Muscle layer of duodenum (tissue), 2 donors: ENCODE results near the gene STAMBPL1.

Source experiments
- H3K27ac ChIP-seq: one replicate; pipeline ENCODE4 v1.7.0; 2013; ENCODE audit warnings: mild to moderate bottlenecking, low read length
- H3K27me3 ChIP-seq: one replicate; pipeline ENCODE4 v1.7.0; 2013; ENCODE audit warnings: low read depth, mild to moderate bottlenecking, control low read depth, low read length
- H3K36me3 ChIP-seq, 2 donors: one replicate each; pipeline ENCODE4 v1.7.0; 2013; ENCODE audit warnings: low read length in 2 of 2, control low read depth in 1 of 2, mild to moderate bottlenecking in 1 of 2; ENCODE audit not compliant: insufficient read depth in 2 of 2, control insufficient read depth in 1 of 2
- H3K4me1 ChIP-seq, 2 donors: one replicate each; pipeline ENCODE4 v1.7.0; 2013; ENCODE audit warnings: low read length in 2 of 2, mild to moderate bottlenecking in 2 of 2, control low read depth in 1 of 2, moderate library complexity in 1 of 2; ENCODE audit not compliant: insufficient read depth in 2 of 2, control insufficient read depth in 1 of 2
- H3K4me3 ChIP-seq, 2 donors: one replicate each; pipeline ENCODE4 v1.7.0; 2013; ENCODE audit warnings: low read length in 2 of 2, low read depth in 1 of 2, mild to moderate bottlenecking in 1 of 2
- H3K9me3 ChIP-seq, 2 donors: one replicate each; pipeline ENCODE4 v1.7.0; 2013; ENCODE audit warnings: low read length in 2 of 2, control low read depth in 1 of 2, mild to moderate bottlenecking in 1 of 2; ENCODE audit not compliant: control insufficient read depth in 1 of 2
- donor health status: healthy.

Gene STAMBPL1

DNA sequence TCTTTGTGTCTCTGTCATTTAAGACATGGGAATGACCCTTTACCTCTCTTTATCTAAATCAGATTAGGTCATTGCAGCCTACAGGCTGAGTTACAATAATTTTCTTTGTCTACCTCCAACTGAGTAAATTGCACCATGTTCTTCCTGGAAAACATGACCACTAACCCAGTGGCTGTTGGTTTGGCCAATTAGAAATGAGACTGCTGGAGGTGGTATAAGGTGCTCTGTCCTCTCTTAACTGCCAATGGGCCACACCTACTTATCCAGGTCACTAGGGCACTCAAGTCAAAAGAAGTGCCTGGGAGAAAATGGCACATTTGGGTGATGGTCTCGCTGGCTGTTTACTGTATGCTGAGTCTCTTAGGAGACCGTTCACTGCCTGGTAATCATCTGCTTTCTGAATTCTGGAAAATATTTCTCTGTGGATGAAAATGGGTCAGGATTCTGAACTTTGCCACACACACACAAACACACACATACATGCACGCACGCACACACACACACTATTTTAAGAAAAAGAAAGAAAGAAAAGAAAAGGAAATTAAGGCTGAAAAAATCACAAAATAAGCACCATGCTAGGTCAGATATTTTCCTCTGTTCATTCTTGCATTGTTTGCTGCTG lies 16.4 kb downstream of the STAMBPL1 start:
- H3K4me1 ChIP-seq = peaks cover 18 to 35% of the 10 kb centered on the region in 2 donors
- H3K27ac ChIP-seq = peak overlapping the region; percentile 94
- H3K9me3 ChIP-seq = no peaks in the 10 kb centered on the region
- no peaks in the 10 kb centered on the region for H3K36me3 ChIP-seq
- H3K4me3 ChIP-seq = peak overlapping the region in 1 of 2 donors; percentile 18
- H3K27me3 ChIP-seq = no peaks in the 10 kb centered on the region

DNA sequence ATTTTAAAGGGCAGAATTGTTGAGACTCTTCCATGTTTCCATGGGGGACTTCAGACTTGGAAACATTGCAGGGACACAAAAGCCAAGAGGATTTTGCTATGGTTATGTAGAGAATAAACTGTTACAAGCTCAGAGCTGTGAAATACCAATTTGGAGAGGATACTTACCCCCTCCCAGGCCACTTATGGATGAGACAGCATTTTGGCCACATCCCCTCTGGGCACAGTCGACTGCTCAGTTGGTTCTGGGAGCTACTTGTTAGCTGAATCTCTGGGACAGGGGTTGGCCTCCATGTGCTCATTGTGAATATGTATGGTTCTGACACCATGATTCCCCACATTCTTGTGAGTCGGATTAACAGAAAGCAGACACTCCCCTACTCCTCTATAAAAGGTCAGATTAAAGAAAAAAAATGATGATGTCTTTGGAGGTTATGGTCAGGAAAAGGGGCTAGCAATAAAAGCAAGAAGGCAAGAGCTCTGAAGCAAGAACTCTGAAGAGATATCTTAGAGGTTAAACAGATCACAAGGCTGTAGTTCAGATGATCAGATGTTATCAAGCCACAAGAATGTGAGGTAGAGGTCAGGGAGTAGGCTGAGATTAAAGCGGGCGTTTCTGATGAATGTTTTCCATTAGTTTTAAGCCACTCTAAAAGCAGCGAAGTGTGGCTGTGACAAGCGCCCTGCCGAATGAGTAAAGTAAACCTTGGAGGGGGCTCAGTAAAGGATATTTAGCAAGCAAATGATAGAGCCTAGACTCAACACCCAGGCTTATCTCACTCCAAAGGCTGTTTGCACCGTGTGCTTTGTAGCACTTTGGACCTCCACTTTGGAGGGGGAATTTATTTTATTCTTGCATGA lies 17.2 kb downstream of the STAMBPL1 start:
- peak overlapping the region in 1 of 2 donors; percentile 18 for H3K4me3 ChIP-seq
- H3K36me3 ChIP-seq = no peaks in the 10 kb centered on the region
- peak overlapping the region; percentile 94 for H3K27ac ChIP-seq
- H3K27me3 ChIP-seq = no peaks in the 10 kb centered on the region
- no peaks in the 10 kb centered on the region for H3K9me3 ChIP-seq
- H3K4me1 ChIP-seq = peaks cover 18 to 35% of the 10 kb centered on the region in 2 donors

- no peaks in the 10 kb centered on the region for H3K36me3 ChIP-seq
- H3K4me1 ChIP-seq = peaks cover 18 to 34% of the 10 kb centered on the region in 2 donors
- peak overlapping the region; percentile 26 for H3K27ac ChIP-seq
- no peak overlapping the region for H3K4me3 ChIP-seq
- no peaks in the 10 kb centered on the region for H3K9me3 ChIP-seq
- H3K27me3 ChIP-seq = no peaks in the 10 kb centered on the region
These were observed 18.7 kb downstream of the STAMBPL1 start for GRCh38 chr10:88898727-88899126.

- Histone ChIP-seq H3K4me3 (no peak overlapping the region), H3K27me3 (no peaks in the 10 kb centered on the region), H3K4me1 (peaks cover 11 to 27% of the 10 kb centered on the region in 2 donors), H3K36me3 (no peaks in the 10 kb centered on the region), H3K27ac (peak overlapping the region; percentile 19), H3K9me3 (no peaks in the 10 kb centered on the region)
These were observed 19.8 kb downstream of the STAMBPL1 start for GRCh38 chr10:88899886-88900285.

DNA sequence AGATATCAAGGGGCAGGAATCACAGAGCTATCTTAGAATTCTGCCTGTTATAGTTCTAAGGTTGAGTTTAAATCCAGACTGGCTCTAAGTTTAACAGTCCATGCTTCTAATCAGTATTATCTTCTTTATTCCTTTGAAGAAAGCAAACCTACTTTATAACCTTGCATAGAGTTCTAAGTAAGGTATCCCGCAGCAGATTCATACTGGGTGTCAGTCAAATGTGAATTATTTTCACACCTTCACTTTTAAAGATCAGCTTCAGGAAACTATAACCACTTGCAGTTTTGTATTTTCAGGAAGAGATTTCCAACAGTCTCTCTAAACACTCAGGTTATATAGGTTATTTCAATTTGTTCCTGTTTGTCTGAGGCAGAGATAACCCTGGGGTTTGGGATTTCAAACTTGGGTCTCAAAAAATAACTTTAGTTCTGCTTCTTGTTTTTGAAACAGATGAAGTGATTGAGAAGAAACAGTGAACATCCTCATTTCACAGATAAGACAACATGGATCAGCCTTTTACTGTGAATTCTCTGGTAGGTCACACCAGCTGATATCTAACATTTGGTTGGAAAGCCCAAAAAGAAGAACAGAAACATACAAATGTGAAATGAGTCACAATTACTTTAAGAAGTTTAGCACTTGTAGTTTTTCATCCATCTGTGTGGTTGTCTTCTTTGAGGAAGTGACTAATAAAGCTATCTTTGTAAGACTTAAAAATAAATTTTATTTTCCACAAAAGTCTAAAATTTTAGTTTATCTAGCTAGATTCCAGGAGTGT lies 21.4 kb downstream of the STAMBPL1 start:
- peaks cover 11 to 18% of the 10 kb centered on the region in 2 donors for H3K4me1 ChIP-seq
- H3K27ac ChIP-seq = peak overlapping the region; percentile 32

DNA sequence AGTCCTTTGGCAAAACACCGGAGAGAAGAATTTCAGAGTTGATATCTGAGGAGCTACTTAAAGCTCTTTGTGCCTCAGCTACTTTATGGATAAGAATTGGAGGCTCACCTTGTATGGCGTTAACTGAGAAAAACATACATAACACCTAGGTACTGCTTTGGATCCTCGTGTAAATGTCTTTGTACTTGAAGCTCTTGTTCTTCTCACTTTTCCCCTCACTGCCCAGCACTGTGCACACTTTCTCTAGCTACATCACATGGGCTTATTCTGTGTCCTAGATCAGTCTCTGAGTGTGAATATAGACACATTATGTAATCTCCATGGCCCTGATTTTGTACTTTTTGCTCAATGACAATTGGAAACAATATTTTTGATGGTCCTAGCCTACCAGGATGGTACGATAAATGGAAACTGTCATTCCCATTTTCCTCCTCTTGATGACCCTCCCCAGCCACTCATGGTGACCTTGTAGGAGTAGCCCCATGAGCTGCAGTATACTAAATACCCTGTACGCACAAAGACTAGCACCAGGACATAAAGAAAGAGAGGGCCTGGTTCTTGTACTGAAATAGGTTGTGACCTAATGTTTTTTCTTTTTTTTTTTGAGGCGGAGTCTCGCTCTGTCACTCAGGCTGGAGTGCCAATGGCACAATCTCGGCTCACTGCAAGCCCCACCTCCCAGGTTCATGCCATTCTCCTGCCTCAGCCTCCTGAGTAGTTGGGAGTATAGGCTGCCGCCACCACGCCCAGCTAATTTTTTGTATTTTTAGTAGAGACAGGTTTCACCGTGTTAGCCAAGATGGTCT lies 22.1 kb downstream of the STAMBPL1 start:
- H3K36me3 ChIP-seq = peaks cover 5 to 8% of the 10 kb centered on the region in 2 donors
- H3K4me3 ChIP-seq = no peak overlapping the region
- H3K4me1 ChIP-seq = peaks cover 5 to 13% of the 10 kb centered on the region in 2 donors
- peak overlapping the region; percentile 26 for H3K27ac ChIP-seq
- no peaks in the 10 kb centered on the region for H3K27me3 ChIP-seq
- H3K9me3 ChIP-seq = no peaks in the 10 kb centered on the region

More for the DNA sequence above, 21.4 kb downstream of the STAMBPL1 start:
- Histone ChIP-seq H3K9me3 (no peaks in the 10 kb centered on the region), H3K27me3 (no peaks in the 10 kb centered on the region), H3K4me3 (no peak overlapping the region), H3K36me3 (peaks cover 5 to 8% of the 10 kb centered on the region in 2 donors)

- Histone ChIP-seq H3K36me3 (peaks cover 5 to 11% of the 10 kb centered on the region in 2 donors), H3K4me1 (peaks cover 5 to 10% of the 10 kb centered on the region in 2 donors), H3K4me3 (no peak overlapping the region), H3K27ac (peak overlapping the region; percentile 0), H3K9me3 (no peaks in the 10 kb centered on the region), H3K27me3 (no peaks in the 10 kb centered on the region)
These were observed 23.7 kb downstream of the STAMBPL1 start for GRCh38 chr10:88903715-88904114.

- no peaks in the 10 kb centered on the region for H3K9me3 ChIP-seq
- H3K4me3 ChIP-seq = no peak overlapping the region
- H3K27me3 ChIP-seq = no peaks in the 10 kb centered on the region
- peaks cover 5 to 12% of the 10 kb centered on the region in 2 donors for H3K36me3 ChIP-seq
- H3K4me1 ChIP-seq = no peaks in the 10 kb centered on the region
- no peak overlapping the region for H3K27ac ChIP-seq
These were observed 26.9 kb downstream of the STAMBPL1 start for GRCh38 chr10:88906921-88907320.

DNA sequence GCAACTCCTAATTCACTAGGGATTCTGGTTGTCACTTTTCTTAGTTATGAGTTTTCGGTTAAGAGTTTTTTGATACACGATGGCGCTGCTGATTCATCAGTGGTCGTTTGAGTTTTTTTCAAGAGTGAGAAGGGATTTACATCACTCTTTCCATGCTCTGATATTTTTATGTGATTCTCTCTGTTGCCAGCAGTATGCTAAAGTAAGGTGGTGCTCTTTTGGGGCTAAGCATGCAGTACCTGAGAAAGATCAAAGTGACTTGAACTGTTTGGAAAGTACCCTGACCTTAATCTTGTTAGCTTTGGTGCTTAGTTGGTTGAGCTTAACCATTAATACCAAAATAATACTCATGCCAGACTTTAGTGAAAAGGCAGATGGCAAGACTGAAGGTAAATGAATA lies 28.1 kb downstream of the STAMBPL1 start:
- no peaks in the 10 kb centered on the region for H3K27me3 ChIP-seq
- H3K4me1 ChIP-seq = no peaks in the 10 kb centered on the region
- no peak overlapping the region for H3K4me3 ChIP-seq
- H3K9me3 ChIP-seq = no peaks in the 10 kb centered on the region
- peaks cover 5 to 12% of the 10 kb centered on the region in 2 donors for H3K36me3 ChIP-seq
- no peak overlapping the region for H3K27ac ChIP-seq

DNA sequence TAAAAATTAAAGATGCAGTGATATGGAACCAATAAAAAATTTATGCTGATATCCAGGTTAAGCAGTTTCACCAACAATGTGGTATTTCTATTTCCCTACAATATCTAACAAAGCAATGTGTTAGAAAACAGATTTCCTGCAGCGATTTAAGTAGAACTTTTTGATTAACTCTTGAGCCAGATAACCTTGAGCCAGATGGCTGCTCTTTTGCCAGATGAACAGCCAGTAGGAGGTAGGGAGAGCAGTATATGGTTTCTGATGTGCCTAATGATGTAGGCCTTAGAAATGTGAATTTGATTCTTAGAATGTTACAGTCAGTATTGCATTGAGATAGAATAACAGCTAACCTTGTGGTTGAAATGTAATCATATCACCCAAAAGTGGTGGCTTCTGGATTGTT lies 31.1 kb downstream of the STAMBPL1 start:
- H3K4me1 ChIP-seq = peaks cover 4% of the 10 kb centered on the region in 2 donors
- no peaks in the 10 kb centered on the region for H3K27me3 ChIP-seq
- no peak overlapping the region for H3K4me3 ChIP-seq
- no peaks in the 10 kb centered on the region for H3K9me3 ChIP-seq
- H3K27ac ChIP-seq = no peak overlapping the region
- peaks cover 0 to 4% of the 10 kb centered on the region in 2 donors for H3K36me3 ChIP-seq
